ENCODE measurements around the gene PRKN.

- no peak for TF ChIP-seq EZH2 (IDR thresholded peaks at IDR 0.05)
- TF ChIP-seq, protein P1, sequence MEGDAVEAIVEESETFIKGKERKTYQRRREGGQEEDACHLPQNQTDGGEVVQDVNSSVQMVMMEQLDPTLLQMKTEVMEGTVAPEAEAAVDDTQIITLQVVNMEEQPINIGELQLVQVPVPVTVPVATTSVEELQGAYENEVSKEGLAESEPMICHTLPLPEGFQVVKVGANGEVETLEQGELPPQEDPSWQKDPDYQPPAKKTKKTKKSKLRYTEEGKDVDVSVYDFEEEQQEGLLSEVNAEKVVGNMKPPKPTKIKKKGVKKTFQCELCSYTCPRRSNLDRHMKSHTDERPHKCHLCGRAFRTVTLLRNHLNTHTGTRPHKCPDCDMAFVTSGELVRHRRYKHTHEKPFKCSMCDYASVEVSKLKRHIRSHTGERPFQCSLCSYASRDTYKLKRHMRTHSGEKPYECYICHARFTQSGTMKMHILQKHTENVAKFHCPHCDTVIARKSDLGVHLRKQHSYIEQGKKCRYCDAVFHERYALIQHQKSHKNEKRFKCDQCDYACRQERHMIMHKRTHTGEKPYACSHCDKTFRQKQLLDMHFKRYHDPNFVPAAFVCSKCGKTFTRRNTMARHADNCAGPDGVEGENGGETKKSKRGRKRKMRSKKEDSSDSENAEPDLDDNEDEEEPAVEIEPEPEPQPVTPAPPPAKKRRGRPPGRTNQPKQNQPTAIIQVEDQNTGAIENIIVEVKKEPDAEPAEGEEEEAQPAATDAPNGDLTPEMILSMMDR (IDR thresholded peaks at IDR 0.05) = no peak
Observed at GRCh38 chr6:161342039-161342438, 1385.5 kb downstream of the PRKN start.

Data from neural progenitor cell (in vitro differentiated cells).